Heart left ventricle (tissue), 13 donors: ENCODE data around the gene CTNNA3.

Experiments used
- CTCF ChIP-seq, 12 donors: fragments of 200-600 bp; sonication (generic) in 4 of 12; IDR thresholded peaks; one replicate each; pipeline versions ENCODE4 v1.5.0 to v1.8.0; 2018 to 2022; ENCODE audit warnings: antibody characterized with exemption in 12 of 12, mild to moderate bottlenecking in 5 of 12
- POLR2A ChIP-seq, 2 donors: fragments of 450-650 bp; IDR thresholded peaks; one replicate each; pipeline ENCODE4 v1.6.1; 2017; ENCODE audit warnings: antibody characterized with exemption in 2 of 2, mild to moderate bottlenecking in 2 of 2, moderate library complexity in 2 of 2
- donor health status: ischemic (EF 13 %, LVEDD 7.1; RV severe dilation, severe dysfunction).
- donor health status: DM: no; HTN: yes; CAD: no.
- donor health status: DM: no; HTN: no; CAD: no.
- donor health status: ischemic (EF 25% LVEDD 6.9; RV normal size, moderate dysfunction).
- donor health status: ischemic (EF 25% LVEDD 5.7; RV mildly dilated, moderate dysfunction).
- donor health status: ischemic (EF 35%, LVEDD 5.7; RV mildly dilated, moderate dysfunction).
- donor health status: nonischemic (EF 11% LVEDD 7.7; RV severe dilation, severe dysfunction).
- donor health status: DM: yes; HTN: yes; CAD: no.
- donor health status: PGD.
- donor health status: ischemic (EF 29% LVEDD 5.4; RV normal size, mild dysfunction).
- donor health status: nonischemic (EF 23%, LVEDD 6.1; RV moderate dilation, normal function).

- TF ChIP-seq CTCF (IDR thresholded peaks at IDR 0.05) (no peak), POLR2A (IDR thresholded peaks at IDR 0.05) (no peak)
Observed at GRCh38 chr10:66180021-66180420, 1516.0 kb downstream of the CTNNA3 start.
